DND-41 (cell line): ENCODE results near the gene SECTM1.

Experiments
- ATAC-seq: fragments of 200-7000 bp; cut with Tn5 transposase; 3 replicates; pipeline ENCODE4 v1.9.1; 2021; ENCODE audit warnings: low read depth; ENCODE audit not compliant: insufficient read depth
- DNase-seq: peaks from one replicate; pipeline ENCODE4 v3.0.0-alpha.2; 2020
- H2AFZ ChIP-seq: 2 replicates; pipeline ENCODE4 v1.6.0; 2012; ENCODE audit warnings: low read depth, low read length
- H3K27ac ChIP-seq: 2 replicates; pipeline ENCODE4 v1.5.1; 2012; ENCODE audit warnings: low read length, inconsistent platforms
- H3K27me3 ChIP-seq: fragments of 200-600 bp; sonication (generic); 2 replicates; pipeline ENCODE4 v1.6.0; 2012; ENCODE audit warnings: low read length, mild to moderate bottlenecking, inconsistent platforms; ENCODE audit not compliant: insufficient read depth, poor library complexity
- H3K36me3 ChIP-seq: 2 replicates; pipeline ENCODE4 v1.5.1; 2012; ENCODE audit warnings: low read length, inconsistent platforms; ENCODE audit not compliant: insufficient read depth
- H3K4me1 ChIP-seq: 2 replicates; pipeline ENCODE4 v1.5.1; 2012; ENCODE audit warnings: mild to moderate bottlenecking, low read length; ENCODE audit not compliant: insufficient read depth
- H3K4me2 ChIP-seq: 2 replicates; pipeline ENCODE4 v1.6.0; 2012; ENCODE audit warnings: mild to moderate bottlenecking, moderate library complexity, low read length, inconsistent platforms; ENCODE audit not compliant: insufficient read depth
- H3K4me3 ChIP-seq, 2 experiments: fragments of 200-600 bp in 1 of 2; shearing (Covaris generic) in 1 of 2; 2 replicates each; pipeline ENCODE4 v1.5.1; 2012 to 2016; ENCODE audit warnings: inconsistent platforms in 2 of 2, low read length in 2 of 2, mild to moderate bottlenecking in 2 of 2, low read depth in 1 of 2, moderate library complexity in 1 of 2
- H3K79me2 ChIP-seq: 2 replicates; pipeline ENCODE4 v1.6.0; 2012; ENCODE audit warnings: low read length, inconsistent platforms; ENCODE audit not compliant: insufficient read depth
- H3K9ac ChIP-seq: 2 replicates; pipeline ENCODE4 v1.6.0; 2012; ENCODE audit warnings: low read depth, mild to moderate bottlenecking, inconsistent platforms, low read length, moderate library complexity
- H3K9me3 ChIP-seq: 2 replicates; pipeline ENCODE4 v1.5.1; 2012; ENCODE audit warnings: low read length, moderate library complexity, mild to moderate bottlenecking, inconsistent platforms; ENCODE audit not compliant: insufficient read depth, severe bottlenecking
- H4K20me1 ChIP-seq: 2 replicates; pipeline ENCODE4 v1.6.0; 2012; ENCODE audit warnings: low read length; ENCODE audit not compliant: insufficient read depth
- CTCF ChIP-seq: IDR thresholded peaks from 2 replicates; pipeline ENCODE4 v1.5.1; 2012; ENCODE audit warnings: borderline replicate concordance, low read length, moderate library complexity, mild to moderate bottlenecking; ENCODE audit not compliant: poor library complexity, severe bottlenecking; ENCODE audit errors: extremely low read depth
- EZH2 ChIP-seq: IDR thresholded peaks from 3 replicates; pipeline ENCODE4 v1.6.1; 2012; ENCODE audit warnings: borderline replicate concordance, low read depth, mild to moderate bottlenecking, moderate library complexity, low read length, inconsistent platforms; ENCODE audit not compliant: severe bottlenecking

The SECTM1 gene

GRCh38 chr17:82342361-82343079 lies 9.0 kb upstream of the SECTM1 start:
- DNase-seq (no peak), ATAC-seq (no peak)
- no peaks in the 10 kb centered on the region for H4K20me1 ChIP-seq
- TF ChIP-seq EZH2: no peak
- TF ChIP-seq CTCF: no peak
- H3K9me3 ChIP-seq: no peaks in the 10 kb centered on the region
- no peaks in the 10 kb centered on the region for H3K4me1 ChIP-seq
- H3K4me2 ChIP-seq: no peak overlapping the region
- H3K4me3 ChIP-seq: no peak overlapping the region
- no peak overlapping the region for H3K9ac ChIP-seq
- no peak overlapping the region for H2AFZ ChIP-seq
- no peaks in the 10 kb centered on the region for H3K27me3 ChIP-seq
- H3K79me2 ChIP-seq: no peaks in the 10 kb centered on the region
- no peaks in the 10 kb centered on the region for H3K36me3 ChIP-seq
- H3K27ac ChIP-seq: no peak overlapping the region

- no peak overlapping the region for H3K4me2 ChIP-seq
- H3K27me3 ChIP-seq: no peaks in the 10 kb centered on the region
- H4K20me1 ChIP-seq: no peaks in the 10 kb centered on the region
- no peaks in the 10 kb centered on the region for H3K36me3 ChIP-seq
- H2AFZ ChIP-seq: no peak overlapping the region
- TF ChIP-seq CTCF: no peak
- TF ChIP-seq EZH2: no peak
- no peak overlapping the region for H3K9ac ChIP-seq
- ATAC-seq (no peak), DNase-seq (no peak)
- H3K4me3 ChIP-seq: no peak overlapping the region
- no peaks in the 10 kb centered on the region for H3K79me2 ChIP-seq
- H3K4me1 ChIP-seq: peaks cover 14% of the 10 kb centered on the region
- H3K27ac ChIP-seq: no peak overlapping the region
- no peaks in the 10 kb centered on the region for H3K9me3 ChIP-seq
Observed at GRCh38 chr17:82339634-82340580, 6.3 kb upstream of the SECTM1 start.

- Histone ChIP-seq H3K9me3 (no peaks in the 10 kb centered on the region), H3K4me3 (no peak overlapping the region), H2AFZ (no peak overlapping the region), H3K27me3 (no peaks in the 10 kb centered on the region), H3K79me2 (no peaks in the 10 kb centered on the region), H3K9ac (no peak overlapping the region), H3K27ac (no peak overlapping the region), H4K20me1 (no peaks in the 10 kb centered on the region), H3K4me2 (no peak overlapping the region), H3K4me1 (peaks cover 22% of the 10 kb centered on the region), H3K36me3 (no peaks in the 10 kb centered on the region)
- no peak for ATAC-seq
- TF ChIP-seq EZH2: no peak
- TF ChIP-seq CTCF: no peak
- no peak for DNase-seq
Observed at GRCh38 chr17:82338858-82339633, 5.5 kb upstream of the SECTM1 start.
